Heart left ventricle (tissue), 16 donors: Measurements from ENCODE around the gene PKNOX2. TPM values are rescaled to one million over a fixed set of nuclear protein-coding genes. Genes with fewer than 3 reads are reported as not detected.
A peak's percentile ranks its signal among the peaks of the same experiment; 100 is the strongest.

ENCODE experiments used
- ATAC-seq, 4 donors: fragments of 200-7000 bp; cut with Tn5 transposase; one replicate each; pipeline ENCODE4 v1.9.1; 2020 to 2022; ENCODE audit warnings: moderate library complexity in 4 of 4, mild to moderate bottlenecking in 3 of 4, moderate number of reproducible peaks in 1 of 4
- DNase-seq, 5 donors: peaks; one replicate each; pipeline ENCODE4 v3.0.0-alpha.2; 2020
- H3K27ac ChIP-seq, 12 donors: fragments of 200-600 bp; sonication (generic) in 4 of 12; one replicate each; pipeline versions ENCODE4 v1.5.0 to v1.8.0; 2016 to 2022; ENCODE audit warnings: mild to moderate bottlenecking in 2 of 12
- H3K27me3 ChIP-seq, 9 donors: fragments of 200-600 bp; sonication (generic) in 2 of 9; one replicate each; pipeline versions ENCODE4 v1.5.1 to v1.8.0; 2016 to 2022; ENCODE audit warnings: mild to moderate bottlenecking in 3 of 9
- H3K36me3 ChIP-seq, 9 donors: fragments of 200-600 bp; sonication (generic) in 2 of 9; one replicate each; pipeline versions ENCODE4 v1.5.0 to v1.8.0; 2018 to 2022; ENCODE audit warnings: mild to moderate bottlenecking in 2 of 9
- H3K4me1 ChIP-seq, 12 donors: fragments of 200-600 bp; sonication (generic) in 4 of 12; one replicate each; pipeline versions ENCODE4 v1.5.0 to v1.8.0; 2016 to 2022; ENCODE audit warnings: mild to moderate bottlenecking in 3 of 12
- H3K4me3 ChIP-seq, 12 donors: fragments of 200-600 bp; sonication (generic) in 4 of 12; one replicate each; pipeline versions ENCODE4 v1.5.0 to v1.8.0; 2017 to 2022; ENCODE audit warnings: mild to moderate bottlenecking in 9 of 12, moderate library complexity in 4 of 12
- H3K9me3 ChIP-seq, 12 donors: fragments of 200-600 bp; sonication (generic) in 4 of 12; one replicate each; pipeline versions ENCODE4 v1.5.0 to v1.8.0; 2016 to 2022; ENCODE audit warnings: mild to moderate bottlenecking in 1 of 12
- POLR2A ChIP-seq, 2 donors: fragments of 450-650 bp; IDR thresholded peaks; one replicate each; pipeline ENCODE4 v1.6.1; 2017; ENCODE audit warnings: antibody characterized with exemption in 2 of 2, mild to moderate bottlenecking in 2 of 2, moderate library complexity in 2 of 2
- WGBS, 4 donors: extraction: QIAGEN DNeasy Blood & Tissue Kit in 2 of 4; methylation state at CpG; one replicate each; pipeline versions ENCODE4 v1.1.5 to v1.1.7; 2013 to 2018; 5-methylcytosine and 5-hydroxymethylcytosine counted together
- intact Hi-C, 10 donors: fragments of 100-400 bp; cut with DNase I; formaldehyde crosslinking; loops; one replicate each; pipeline versions ENCODE4 v1.11.1 to v1.14.2; 2022
- polyA plus RNA-seq, 2 donors: library from polyadenylated mRNA; stranded (reverse); fragments of 200-250 nt; gene quantifications; one replicate each; pipeline ENCODE4 v1.2.3, GENCODE V29; 2013
- total RNA-seq, 9 donors: library from RNA; depleted of rRNA in 2 of 9; stranded (reverse); fragments of >200 nt in 2 of 9; fragmentation: NEBNext Ultra II Directional in 3 of 9; extraction: Animal tissue kit (Norgen Biotek cat#: 25700) in 3 of 9; gene quantifications; one replicate each; pipeline versions ENCODE4 v1.1.0 to v1.2.4, GENCODE V29; 2016 to 2023
- TF ChIP-seq, protein P1 (sequence below), 12 donors: fragments of 200-600 bp; sonication (generic) in 4 of 12; IDR thresholded peaks; one replicate each; pipeline versions ENCODE4 v1.5.0 to v1.8.0; 2018 to 2022; ENCODE audit warnings: antibody characterized with exemption in 12 of 12, mild to moderate bottlenecking in 5 of 12
- donor health status: ischemic (EF 13 %, LVEDD 7.1; RV severe dilation, severe dysfunction).
- donor health status: healthy with polysubstance abuse.
- donor health status: DM: no; HTN: yes; CAD: no.
- donor health status: DM: no; HTN: no; CAD: no.
- donor health status: ischemic (EF 25% LVEDD 6.9; RV normal size, moderate dysfunction).
- donor health status: ischemic (EF 25% LVEDD 5.7; RV mildly dilated, moderate dysfunction).
- donor health status: healthy.
- donor health status: DM: yes; HTN: yes; CAD: no.
- donor health status: ischemic (EF 35%, LVEDD 5.7; RV mildly dilated, moderate dysfunction).
- donor health status: nonischemic (EF 11% LVEDD 7.7; RV severe dilation, severe dysfunction).
- donor health status: DM: yes; HTN: yes; CAD: no.
- donor health status: PGD.
- donor health status: ischemic (EF 29% LVEDD 5.4; RV normal size, mild dysfunction).
- donor health status: nonischemic (EF 23%, LVEDD 6.1; RV moderate dilation, normal function).

The PKNOX2 gene
- total and polyA plus RNA-seq, 11 donors, result 3.1 to 9.4 (median 4.5) TPM

DNA sequence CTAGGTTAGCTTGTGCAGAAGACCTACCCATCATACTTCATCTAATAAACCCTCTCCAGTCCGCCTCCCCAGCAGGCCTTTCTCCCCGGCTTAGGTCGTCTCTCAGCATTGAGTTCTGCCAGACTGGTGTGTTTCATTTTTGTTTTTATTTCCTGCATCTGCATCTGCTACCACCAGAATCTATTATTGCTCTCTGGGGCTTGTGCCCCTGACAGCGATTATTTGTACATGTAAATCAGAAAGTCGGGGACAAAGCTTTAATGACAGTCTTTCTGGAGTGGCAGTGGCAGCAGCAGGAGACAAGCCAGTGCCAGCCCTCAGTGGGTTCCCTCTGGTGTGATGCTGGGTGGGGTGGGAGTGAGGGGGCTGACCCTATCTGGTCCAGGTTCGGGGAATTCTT lies 127.5 kb downstream of the PKNOX2 start:
- intact Hi-C loops, result no loop called here
- TF ChIP-seq, protein P1, sequence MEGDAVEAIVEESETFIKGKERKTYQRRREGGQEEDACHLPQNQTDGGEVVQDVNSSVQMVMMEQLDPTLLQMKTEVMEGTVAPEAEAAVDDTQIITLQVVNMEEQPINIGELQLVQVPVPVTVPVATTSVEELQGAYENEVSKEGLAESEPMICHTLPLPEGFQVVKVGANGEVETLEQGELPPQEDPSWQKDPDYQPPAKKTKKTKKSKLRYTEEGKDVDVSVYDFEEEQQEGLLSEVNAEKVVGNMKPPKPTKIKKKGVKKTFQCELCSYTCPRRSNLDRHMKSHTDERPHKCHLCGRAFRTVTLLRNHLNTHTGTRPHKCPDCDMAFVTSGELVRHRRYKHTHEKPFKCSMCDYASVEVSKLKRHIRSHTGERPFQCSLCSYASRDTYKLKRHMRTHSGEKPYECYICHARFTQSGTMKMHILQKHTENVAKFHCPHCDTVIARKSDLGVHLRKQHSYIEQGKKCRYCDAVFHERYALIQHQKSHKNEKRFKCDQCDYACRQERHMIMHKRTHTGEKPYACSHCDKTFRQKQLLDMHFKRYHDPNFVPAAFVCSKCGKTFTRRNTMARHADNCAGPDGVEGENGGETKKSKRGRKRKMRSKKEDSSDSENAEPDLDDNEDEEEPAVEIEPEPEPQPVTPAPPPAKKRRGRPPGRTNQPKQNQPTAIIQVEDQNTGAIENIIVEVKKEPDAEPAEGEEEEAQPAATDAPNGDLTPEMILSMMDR (IDR thresholded peaks at IDR 0.05), result no peak
- TF ChIP-seq POLR2A (IDR thresholded peaks at IDR 0.05), result no peak
- no peaks in the 10 kb centered on the region for H3K36me3 ChIP-seq
- no peaks in the 10 kb centered on the region for H3K9me3 ChIP-seq
- H3K4me1 ChIP-seq, result peaks cover 0 to 27% (median 8%) of the 10 kb centered on the region in 12 donors
- 86 to 94% (median 92%) methylated on average over 6 of the region's 6 CpGs for WGBS, 4 donors
- DNase-seq (no peak), ATAC-seq (no peak)
- H3K4me3 ChIP-seq, result no peak overlapping the region
- H3K27ac ChIP-seq, result no peak overlapping the region
- H3K27me3 ChIP-seq, result no peaks in the 10 kb centered on the region

DNA sequence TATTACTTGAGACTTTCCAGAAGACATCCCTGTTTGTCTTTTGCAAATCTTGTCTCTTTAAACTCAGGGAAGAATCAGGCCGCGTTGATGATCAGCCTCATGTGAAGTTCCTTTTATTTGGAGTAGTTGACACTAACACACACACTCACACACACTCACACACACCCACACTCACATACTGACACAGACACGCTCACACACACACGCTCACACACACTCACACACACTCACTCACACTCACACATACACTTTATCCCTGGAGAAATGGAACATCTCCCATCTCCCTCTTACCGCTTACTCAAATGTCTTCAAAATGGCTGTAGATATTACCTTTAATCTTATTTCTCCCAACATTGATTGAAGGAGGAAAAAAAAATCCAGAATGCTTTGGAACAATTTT lies 129.0 kb downstream of the PKNOX2 start:
- no peaks in the 10 kb centered on the region for H3K27me3 ChIP-seq
- H3K4me1 ChIP-seq, result peaks cover 0 to 12% (median 0%) of the 10 kb centered on the region in 12 donors
- no peaks in the 10 kb centered on the region for H3K36me3 ChIP-seq
- ATAC-seq (no peak), DNase-seq (no peak)
- H3K27ac ChIP-seq, result no peak overlapping the region
- intact Hi-C loops, result no loop called here
- H3K4me3 ChIP-seq, result no peak overlapping the region
- 85 to 91% (median 91%) methylated on average over 5 of the region's 5 CpGs for WGBS, 4 donors
- no peaks in the 10 kb centered on the region for H3K9me3 ChIP-seq
- TF ChIP-seq, protein P1 (IDR thresholded peaks at IDR 0.05), result no peak
- TF ChIP-seq POLR2A (IDR thresholded peaks at IDR 0.05), result no peak

DNA sequence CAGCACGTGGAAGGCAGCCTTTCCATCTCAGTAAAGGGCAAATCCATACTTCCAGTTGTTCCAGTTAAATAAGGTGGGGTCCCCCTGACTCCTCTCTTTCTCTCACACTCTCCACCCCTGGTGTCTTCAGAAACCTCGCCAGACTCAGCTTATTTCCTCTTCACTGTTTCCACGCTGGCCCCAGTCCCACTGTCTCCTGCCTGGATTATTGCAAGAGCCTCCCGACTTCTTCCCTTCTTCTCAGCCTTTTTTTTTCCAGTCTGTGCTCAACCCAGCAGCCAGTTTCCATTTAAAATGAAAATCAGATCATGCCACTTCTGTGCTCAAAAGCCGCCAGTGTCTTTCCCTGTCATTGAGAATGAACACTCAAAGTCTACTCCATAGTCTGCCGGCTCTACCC lies 131.4 kb downstream of the PKNOX2 start:
- 62 to 77% (median 64%) methylated on average over 6 of the region's 6 CpGs for WGBS, 4 donors
- H3K4me3 ChIP-seq, result no peak overlapping the region
- peak overlapping the region in 1 of 12 donors; percentile 4 for H3K27ac ChIP-seq
- TF ChIP-seq POLR2A (IDR thresholded peaks at IDR 0.05), result no peak
- TF ChIP-seq, protein P1 (IDR thresholded peaks at IDR 0.05), result no peak
- H3K36me3 ChIP-seq, result no peaks in the 10 kb centered on the region
- DNase-seq (peak in 2 of 5 donors; percentile 30 to 50), ATAC-seq (peak in 2 of 4 donors; percentile 26 to 35)
- peaks cover 0 to 12% (median 5%) of the 10 kb centered on the region in 12 donors for H3K4me1 ChIP-seq
- H3K9me3 ChIP-seq, result no peaks in the 10 kb centered on the region
- intact Hi-C loops, result no loop called here
- H3K27me3 ChIP-seq, result no peaks in the 10 kb centered on the region

DNA sequence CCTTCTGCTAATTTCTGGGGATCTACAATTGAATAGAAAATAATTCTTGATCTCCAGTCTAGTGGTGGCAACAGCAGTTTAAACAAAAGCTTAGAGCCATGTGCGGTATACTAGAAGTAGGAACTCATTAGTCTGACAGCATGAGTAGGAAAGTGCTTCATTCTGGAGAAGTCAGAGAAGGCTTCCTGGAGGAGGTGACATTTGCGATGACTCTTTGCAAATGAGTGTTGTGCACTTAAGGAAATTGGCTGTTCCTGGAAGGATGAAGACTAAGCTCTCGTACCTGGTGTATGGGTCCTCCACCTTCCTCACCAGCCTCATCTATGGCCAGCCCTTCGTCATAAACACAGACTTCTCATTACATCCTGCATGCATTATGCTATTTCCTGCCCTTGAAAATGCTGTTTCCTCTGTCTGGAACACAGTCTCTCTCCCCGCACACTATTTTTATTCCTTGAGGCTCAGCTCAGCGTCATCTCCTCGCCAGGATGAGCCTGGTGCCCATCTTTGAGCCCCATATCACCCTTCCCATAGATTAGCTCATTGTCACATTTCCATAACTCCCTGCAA lies 132.9 kb downstream of the PKNOX2 start:
- Histone ChIP-seq H3K36me3 (no peaks in the 10 kb centered on the region), H3K4me3 (no peak overlapping the region), H3K9me3 (no peaks in the 10 kb centered on the region), H3K4me1 (peaks cover 0 to 16% (median 7%) of the 10 kb centered on the region in 12 donors), H3K27me3 (no peaks in the 10 kb centered on the region), H3K27ac (no peak overlapping the region)
- WGBS, 4 donors, result 71 to 76% (median 72%) methylated on average over 7 of the region's 7 CpGs
- ATAC-seq (no peak), DNase-seq (no peak)
- intact Hi-C loops, result no loop called here
- TF ChIP-seq POLR2A (IDR thresholded peaks at IDR 0.05), result no peak
- TF ChIP-seq, protein P1 (IDR thresholded peaks at IDR 0.05), result no peak
